GM21529 (cell line): ENCODE data around the gene SPATA1.
"Not testable (repeated sequence)": the region's sequence is repeated elsewhere in the genome, so short reads cannot be mapped to it uniquely, and the experiment has no call there.

Experiments
- ATAC-seq: cut with Tn5 transposase; IDR thresholded peaks from one replicate; pipeline ENCODE4 v1.9.1; 2021; ENCODE audit not compliant: unreplicated experiment

SPATA1 gene

GRCh38 chr1:84506002-84506728 lies at the start of gene SPATA1, which contains the start of gene GNG5:
TSS of gene SPATA1 (plus strand) at chr1:84506386. CDS start at chr1:84516360, 9,974 bp downstream.
TSS of gene GNG5 (minus strand) at chr1:84506581. CDS start at chr1:84506091, 490 bp downstream.
- peak; percentile 83 for ATAC-seq

- ATAC-seq: no peak
Observed at GRCh38 chr1:84462118-84462517, 44.1 kb upstream of the SPATA1 start.

GRCh38 chr1:84467298-84467697 lies 38.9 kb upstream of the SPATA1 start:
- no peak for ATAC-seq

- no peak for ATAC-seq
Observed at GRCh38 chr1:84476225-84476624, 30.0 kb upstream of the SPATA1 start.

- ATAC-seq: peak; percentile 94
Observed at GRCh38 chr1:84478876-84479868, 27.0 kb upstream of the SPATA1 start, which contains the start of gene RPF1. TSS of gene RPF1 (plus strand) at chr1:84479266. CDS start at chr1:84479282, 16 bp downstream.

- peak; percentile 27 for ATAC-seq
Observed at GRCh38 chr1:84479998-84480397, 26.2 kb upstream of the SPATA1 start.

GRCh38 chr1:84480650-84481049 lies 25.5 kb upstream of the SPATA1 start:
- peak; percentile 31 for ATAC-seq

- ATAC-seq: no peak
Observed at GRCh38 chr1:84481317-84481716, 24.9 kb upstream of the SPATA1 start.

GRCh38 chr1:84488107-84488506 lies 18.1 kb upstream of the SPATA1 start:
- ATAC-seq: no peak

- no peak for ATAC-seq
Observed at GRCh38 chr1:84489766-84490165, 16.4 kb upstream of the SPATA1 start.

GRCh38 chr1:84492726-84493125 lies 13.5 kb upstream of the SPATA1 start:
- ATAC-seq: no peak

- ATAC-seq: no peak
Observed at GRCh38 chr1:84493747-84494146, 12.4 kb upstream of the SPATA1 start.

- no peak for ATAC-seq
Observed at GRCh38 chr1:84496498-84496897, 9.7 kb upstream of the SPATA1 start.

- ATAC-seq: no peak
Observed at GRCh38 chr1:84497631-84498275, 8.4 kb upstream of the SPATA1 start.

- no peak for ATAC-seq
Observed at GRCh38 chr1:84502927-84503326, 3.3 kb upstream of the SPATA1 start.

- ATAC-seq: no peak
Observed at GRCh38 chr1:84504580-84505492, 1.4 kb upstream of the SPATA1 start.

GRCh38 chr1:84505493-84506001 lies 639 bp upstream of the SPATA1 start:
- peak; percentile 35 for ATAC-seq

GRCh38 chr1:84506729-84507453 lies 705 bp downstream of the SPATA1 start:
- ATAC-seq: no peak

GRCh38 chr1:84507887-84508286 lies 1.7 kb downstream of the SPATA1 start:
- not testable (repeated sequence) for ATAC-seq
